Measurements from ENCODE around the gene CXorf58. TPM values are rescaled to one million over a fixed set of nuclear protein-coding genes. Genes with fewer than 3 reads are reported as not detected.

The CXorf58 gene
- total and polyA plus RNA-seq, 2 of the 13 experiments (the other 11 are each of a cell fraction or from before 2014, with no cell fraction given) = not detected

GRCh38 chrX:23954396-23954795 lies 46.6 kb downstream of the CXorf58 start:
- intact Hi-C loops (cut with micrococcal nuclease; ENCODE audit: unreplicated experiment) = no loop called here
- in situ Hi-C loops (cut with HindIII; ENCODE audit: extremely low pct_ligation_motif_present, low pct_unique_long_range_greater_than_20kb) = no loop called here
- H3K4me1 ChIP-seq (ENCODE audit: insufficient read depth, low read length) = no peaks in the 10 kb centered on the region
- no peak overlapping the region for H3K27ac ChIP-seq (ENCODE audit: extremely low read length, insufficient read depth, low read length)
- H3K4me2 ChIP-seq (ENCODE audit: low read depth, low read length) = no peak overlapping the region
- H3K27me3 ChIP-seq (ENCODE audit: control insufficient read depth in 1 of 2, insufficient read depth in 2 of 2, low read length in 2 of 2) = no peaks in the 10 kb centered on the region
- no peaks in the 10 kb centered on the region for H3K9me3 ChIP-seq (ENCODE audit: low read length)
- H3K79me2 ChIP-seq (ENCODE audit: insufficient read depth, low read length) = no peaks in the 10 kb centered on the region
- ATAC-seq (no peak), DNase-seq (ENCODE audit: low spot score) (no peak), FAIRE-seq (no peak)
- CTCF ChIA-PET (ENCODE audit: low intra/inter-chr PET ratio, low total read pairs) = no interaction called here
- H3K4me3 ChIP-seq (replicated peaks in 1 of 3; ENCODE audit: insufficient read depth in 1 of 3, low read depth in 2 of 3, low read length in 3 of 3) = no peak overlapping the region
- H4K20me1 ChIP-seq (ENCODE audit: insufficient read depth, low read length) = no peaks in the 10 kb centered on the region
- 49% methylated on average over 4 of the region's 4 CpGs for WGBS (ENCODE audit: low lambda C conversion rate)
- H3K36me3 ChIP-seq (replicated peaks in 1 of 2; ENCODE audit: control insufficient read depth in 1 of 2, insufficient read depth in 2 of 2, low read length in 2 of 2) = no peaks in the 10 kb centered on the region
- no peak overlapping the region for H3K9ac ChIP-seq (ENCODE audit: insufficient read depth, low read depth, low read length)
- no TSS peak for BruUV-seq (replicated peaks)
- no peak overlapping the region for H2AFZ ChIP-seq (ENCODE audit: low read length)
- POLR2A ChIA-PET = no interaction called here
- TF ChIP-seq KDM1A (CRISPR knock-in tag; IDR thresholded peaks at IDR 0.05) = no peak
- no peak for TF ChIP-seq FOXM1 (CRISPR knock-in tag; IDR thresholded peaks at IDR 0.05)
- TF ChIP-seq ZNF710 (CRISPR knock-in tag; IDR thresholded peaks at IDR 0.05; ENCODE audit: borderline replicate concordance) = no peak
- no peak for TF ChIP-seq HHEX (CRISPR knock-in tag; IDR thresholded peaks at IDR 0.05)
- TF ChIP-seq RBFOX2 (IDR thresholded peaks at IDR 0.05; ENCODE audit: low read depth, low read length) = no peak
- no peak for TF ChIP-seq HIC2 (CRISPR knock-in tag; IDR thresholded peaks at IDR 0.05; ENCODE audit: low read depth)
- no peak for TF ChIP-seq STAT6 (CRISPR knock-in tag; IDR thresholded peaks at IDR 0.05; ENCODE audit: borderline replicate concordance)
- no peak for TF ChIP-seq MTA3 (CRISPR knock-in tag; IDR thresholded peaks at IDR 0.05)
- TF ChIP-seq GLMP (CRISPR knock-in tag; IDR thresholded peaks at IDR 0.05; ENCODE audit: borderline replicate concordance) = no peak
- TF ChIP-seq NFIC (IDR thresholded peaks at IDR 0.05; ENCODE audit: low read length) = no peak
- no peak for TF ChIP-seq ZFP1 (CRISPR knock-in tag; IDR thresholded peaks at IDR 0.05)
- no peak for TF ChIP-seq ELF4 (CRISPR knock-in tag; IDR thresholded peaks at IDR 0.05; ENCODE audit: borderline replicate concordance)
- no peak for TF ChIP-seq ATF2 (CRISPR knock-in tag; IDR thresholded peaks at IDR 0.05)
